Measurements from ENCODE around the gene CARMIL1. TPM values are rescaled to one million over a fixed set of nuclear protein-coding genes. Genes with fewer than 3 reads are reported as not detected.

CARMIL1 gene
- total RNA-seq, 2 experiments from 2014 or later: 3.6 to 4.1 TPM

DNA sequence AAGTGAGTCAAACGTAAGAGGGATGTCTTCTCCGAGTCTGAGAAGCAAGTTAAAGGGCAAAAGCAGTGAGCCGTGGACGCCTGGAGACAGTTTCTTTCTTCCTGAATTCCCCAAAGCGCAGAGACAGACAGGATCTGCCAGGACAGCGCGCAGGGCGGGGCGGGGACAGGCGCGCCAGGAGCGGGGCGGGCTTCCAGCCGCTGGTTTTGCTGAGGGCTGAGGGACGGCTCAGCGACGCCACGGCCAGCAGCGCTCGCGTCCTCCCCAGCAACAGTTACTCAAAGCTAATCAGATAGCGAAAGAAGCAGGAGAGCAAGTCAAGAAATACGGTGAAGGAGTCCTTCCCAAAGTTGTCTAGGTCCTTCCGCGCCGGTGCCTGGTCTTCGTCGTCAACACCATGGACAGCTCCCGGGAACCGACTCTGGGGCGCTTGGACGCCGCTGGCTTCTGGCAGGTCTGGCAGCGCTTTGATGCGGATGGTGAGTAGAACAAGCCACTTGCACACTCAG is 372.9 kb downstream of the CARMIL1 start, which contains the start of gene SCGN:
TSS of gene SCGN (plus strand) at position 209 of the 509 bp plus-strand sequence. CDS start at position 398, 189 bp downstream.
- Mint-ChIP-seq H3K27ac (no peak within 1 kb of the TSS), H3K4me1 (ENCODE audit: low read depth) (no peaks in the 10 kb centered on the region), H3K36me3 (ENCODE audit: low read depth) (no peaks in the 10 kb centered on the region), H3K27me3 (peaks cover 42% of the 10 kb centered on the region), H3K9me3 (no peaks in the 10 kb centered on the region), H3K4me3 (no peak within 1 kb of the TSS)
- ChIA-PET POLR2A (no interaction called here), CTCF (interaction anchor here (1.1 kb wide), 1 partner anchor 115 kb away, joined by 3 read pairs; no protein-coding TSS in a partner anchor)
- DNase-seq (peak; percentile 66), ATAC-seq (peak; percentile 66)
- intact Hi-C loops (cut with micrococcal nuclease): no loop called here
- TF ChIP-seq, protein P1, sequence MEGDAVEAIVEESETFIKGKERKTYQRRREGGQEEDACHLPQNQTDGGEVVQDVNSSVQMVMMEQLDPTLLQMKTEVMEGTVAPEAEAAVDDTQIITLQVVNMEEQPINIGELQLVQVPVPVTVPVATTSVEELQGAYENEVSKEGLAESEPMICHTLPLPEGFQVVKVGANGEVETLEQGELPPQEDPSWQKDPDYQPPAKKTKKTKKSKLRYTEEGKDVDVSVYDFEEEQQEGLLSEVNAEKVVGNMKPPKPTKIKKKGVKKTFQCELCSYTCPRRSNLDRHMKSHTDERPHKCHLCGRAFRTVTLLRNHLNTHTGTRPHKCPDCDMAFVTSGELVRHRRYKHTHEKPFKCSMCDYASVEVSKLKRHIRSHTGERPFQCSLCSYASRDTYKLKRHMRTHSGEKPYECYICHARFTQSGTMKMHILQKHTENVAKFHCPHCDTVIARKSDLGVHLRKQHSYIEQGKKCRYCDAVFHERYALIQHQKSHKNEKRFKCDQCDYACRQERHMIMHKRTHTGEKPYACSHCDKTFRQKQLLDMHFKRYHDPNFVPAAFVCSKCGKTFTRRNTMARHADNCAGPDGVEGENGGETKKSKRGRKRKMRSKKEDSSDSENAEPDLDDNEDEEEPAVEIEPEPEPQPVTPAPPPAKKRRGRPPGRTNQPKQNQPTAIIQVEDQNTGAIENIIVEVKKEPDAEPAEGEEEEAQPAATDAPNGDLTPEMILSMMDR (IDR thresholded peaks at IDR 0.05): no peak

DNA sequence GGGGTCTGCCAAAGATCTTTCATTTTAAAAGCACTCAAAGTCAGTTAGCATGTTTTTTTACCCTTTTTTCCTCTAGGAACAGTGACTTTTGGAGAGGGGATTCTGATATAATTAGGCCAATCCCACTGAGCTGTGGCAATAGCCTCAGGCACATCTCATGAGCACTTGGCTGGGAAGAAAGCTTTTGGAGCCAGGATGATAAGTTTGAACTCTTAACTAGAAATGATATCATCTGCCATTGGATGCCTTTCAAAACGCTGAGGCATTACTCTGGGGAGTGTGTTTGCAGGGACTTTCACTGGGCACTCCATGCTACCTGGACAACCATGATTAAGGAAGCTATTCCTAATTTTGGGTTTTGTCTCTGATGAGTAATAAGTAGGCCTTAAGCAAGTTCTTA is 376.5 kb downstream of the CARMIL1 start:
- Mint-ChIP-seq H3K4me1 (ENCODE audit: low read depth) (no peaks in the 10 kb centered on the region), H3K36me3 (ENCODE audit: low read depth) (no peaks in the 10 kb centered on the region), H3K27ac (no peak overlapping the region), H3K4me3 (no peak overlapping the region), H3K27me3 (peaks cover 45% of the 10 kb centered on the region), H3K9me3 (no peaks in the 10 kb centered on the region)
- ChIA-PET POLR2A (no interaction called here), CTCF (no interaction called here)
- intact Hi-C loops (cut with micrococcal nuclease): no loop called here
- ATAC-seq (no peak), DNase-seq (no peak)
- TF ChIP-seq, protein P1 (IDR thresholded peaks at IDR 0.05): no peak

DNA sequence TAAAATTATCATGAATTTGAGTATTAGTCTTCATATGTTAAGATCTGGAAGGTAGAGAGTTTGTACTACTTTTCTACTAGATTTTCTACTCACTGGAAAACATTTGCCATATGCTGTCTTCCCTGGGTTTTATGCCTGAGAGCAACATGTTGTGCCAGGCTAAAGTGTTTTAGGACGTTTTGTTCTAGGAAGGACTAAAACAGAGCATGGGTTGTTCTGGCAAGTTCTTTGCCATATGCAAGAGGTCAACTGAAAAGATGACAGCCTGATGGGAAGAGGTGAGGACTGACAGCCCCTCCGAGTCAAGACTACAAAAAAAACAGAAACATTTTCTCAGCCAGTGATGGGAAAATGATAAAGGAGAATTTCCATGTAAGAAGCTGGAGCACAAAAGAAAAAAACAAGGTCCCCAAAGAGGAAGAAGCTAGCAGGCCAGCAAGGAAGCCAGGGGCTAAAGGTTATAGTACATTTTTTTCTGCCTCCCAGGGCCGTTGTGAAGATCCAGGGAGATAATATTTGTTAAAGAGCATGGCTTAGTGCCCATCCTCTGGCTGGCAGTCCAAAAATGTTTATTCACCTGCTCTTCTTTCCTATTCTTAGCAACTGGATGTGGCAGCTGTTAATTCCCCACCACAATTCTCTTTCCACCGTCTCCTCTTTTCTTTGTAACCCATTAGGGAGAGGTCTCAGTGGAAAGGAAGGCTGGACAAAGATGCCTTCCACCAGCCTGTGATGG is 380.6 kb downstream of the CARMIL1 start:
- intact Hi-C loops (cut with micrococcal nuclease): no loop called here
- ATAC-seq (no peak), DNase-seq (no peak)
- TF ChIP-seq, protein P1 (IDR thresholded peaks at IDR 0.05): no peak
- H3K4me1 Mint-ChIP-seq (ENCODE audit: low read depth): no peaks in the 10 kb centered on the region
- H3K36me3 Mint-ChIP-seq (ENCODE audit: low read depth): no peaks in the 10 kb centered on the region
- H3K9me3 Mint-ChIP-seq: no peaks in the 10 kb centered on the region
- CTCF ChIA-PET: interaction anchor here (1.2 kb wide), 1 partner anchor 11 kb away, joined by 3 read pairs; no protein-coding TSS in a partner anchor
- no peak overlapping the region for H3K4me3 Mint-ChIP-seq
- H3K27me3 Mint-ChIP-seq: peaks cover 31% of the 10 kb centered on the region
- POLR2A ChIA-PET: interaction anchor here (1.3 kb wide), 1 partner anchor 410 kb away, joined by 3 read pairs; no protein-coding TSS in a partner anchor
- H3K27ac Mint-ChIP-seq: no peak overlapping the region

DNA sequence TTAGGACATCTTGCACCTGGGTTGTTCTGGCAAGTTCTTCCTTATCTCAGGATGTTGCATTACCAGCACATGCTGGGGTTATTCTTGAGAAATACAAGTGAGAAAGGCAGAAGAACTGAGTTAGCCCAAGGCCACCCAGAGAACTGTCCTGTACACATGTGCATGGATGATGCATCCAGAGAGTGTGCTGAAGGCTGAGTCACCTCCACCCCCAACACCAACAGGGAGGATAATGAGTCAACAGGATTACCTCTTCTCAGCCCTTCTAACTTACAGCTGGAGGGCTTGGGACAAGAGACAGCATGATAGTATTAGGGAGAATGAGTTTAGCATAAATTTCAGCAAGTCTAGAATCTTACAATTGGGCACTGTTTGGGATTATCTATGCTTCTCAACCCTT is 381.3 kb downstream of the CARMIL1 start:
- POLR2A ChIA-PET: no interaction called here
- CTCF ChIA-PET: no interaction called here
- DNase-seq (peak; percentile 53), ATAC-seq (peak; percentile 84)
- no peak overlapping the region for H3K4me3 Mint-ChIP-seq
- TF ChIP-seq, protein P1 (IDR thresholded peaks at IDR 0.05): no peak
- H3K27ac Mint-ChIP-seq: no peak overlapping the region
- intact Hi-C loops (cut with micrococcal nuclease): no loop called here
- no peaks in the 10 kb centered on the region for H3K9me3 Mint-ChIP-seq
- H3K27me3 Mint-ChIP-seq: peaks cover 29% of the 10 kb centered on the region
- H3K36me3 Mint-ChIP-seq (ENCODE audit: low read depth): no peaks in the 10 kb centered on the region
- H3K4me1 Mint-ChIP-seq (ENCODE audit: low read depth): no peaks in the 10 kb centered on the region

DNA sequence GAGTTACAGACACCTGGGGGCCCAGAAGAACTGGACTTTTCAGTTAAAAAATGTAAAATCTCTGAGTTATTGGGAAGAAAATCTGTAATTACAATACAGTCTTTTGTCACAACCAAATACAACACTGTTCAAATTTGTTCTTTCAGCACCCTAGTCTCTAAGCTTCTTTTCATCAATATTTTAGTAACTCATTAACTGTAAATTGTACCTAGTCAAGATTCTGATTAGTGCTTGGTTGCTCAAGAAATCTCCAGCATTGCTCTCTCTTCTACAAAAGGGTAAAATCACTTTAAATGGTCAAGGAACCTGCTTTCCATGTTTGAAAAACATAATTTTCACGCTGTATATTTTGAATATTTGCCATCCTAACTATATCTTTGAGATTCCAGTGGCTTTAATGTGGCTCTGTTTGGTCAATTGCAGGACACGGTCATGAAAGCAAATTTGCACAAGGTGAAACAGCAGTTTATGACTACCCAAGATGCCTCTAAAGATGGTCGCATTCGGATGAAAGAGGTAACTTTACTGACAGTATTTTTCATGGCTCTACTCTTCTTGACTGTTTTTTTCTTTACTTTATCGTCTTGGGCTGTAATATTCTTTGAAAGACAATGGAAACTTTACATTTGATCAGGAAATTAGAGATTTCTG is 382.1 kb downstream of the CARMIL1 start:
- Mint-ChIP-seq H3K27me3 (peaks cover 29% of the 10 kb centered on the region), H3K36me3 (ENCODE audit: low read depth) (no peaks in the 10 kb centered on the region), H3K9me3 (no peaks in the 10 kb centered on the region), H3K4me1 (ENCODE audit: low read depth) (no peaks in the 10 kb centered on the region), H3K4me3 (no peak overlapping the region), H3K27ac (no peak overlapping the region)
- TF ChIP-seq, protein P1 (IDR thresholded peaks at IDR 0.05): no peak
- ChIA-PET CTCF (no interaction called here), POLR2A (no interaction called here)
- ATAC-seq (no peak), DNase-seq (no peak)
- intact Hi-C loops (cut with micrococcal nuclease): no loop called here

All from activated CD8-positive, alpha-beta T cell treated with anti-CD3 and anti-CD28 coated beads for 36 hours (primary cell).